HG03378 (cell line): Measurements from ENCODE around the gene SLC1A2.

Experiments used
- ATAC-seq: cut with Tn5 transposase; IDR thresholded peaks from one replicate; pipeline ENCODE4 v1.9.1; 2021; ENCODE audit warnings: mild to moderate bottlenecking, moderate library complexity; ENCODE audit not compliant: unreplicated experiment

Gene SLC1A2

DNA sequence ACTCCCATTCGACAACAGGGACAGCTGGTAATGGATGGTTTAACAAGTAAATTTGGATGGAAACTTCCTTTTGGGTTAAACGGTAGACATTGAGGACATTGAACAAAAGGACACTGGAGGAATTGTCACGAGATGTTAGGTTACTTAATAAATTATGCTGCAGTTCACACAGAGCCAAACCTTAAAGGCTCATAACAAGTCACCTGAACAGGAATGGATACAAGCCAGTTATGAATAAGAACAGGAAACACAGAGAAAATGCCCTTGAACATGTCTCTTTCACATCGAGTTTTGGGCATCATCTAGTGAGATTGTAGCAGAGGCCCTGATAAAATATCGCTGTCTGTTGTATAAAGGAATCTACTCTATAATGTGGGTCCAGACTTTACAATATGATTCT is 214.7 kb downstream of the SLC1A2 start:
- no peak for ATAC-seq
